ENCODE data around the gene SAPCD1. TPM values are rescaled to one million over a fixed set of nuclear protein-coding genes. Genes with fewer than 3 reads are reported as not detected.

SAPCD1 gene
- total RNA-seq, 1 donor from 2014 or later = 21.3 TPM

DNA sequence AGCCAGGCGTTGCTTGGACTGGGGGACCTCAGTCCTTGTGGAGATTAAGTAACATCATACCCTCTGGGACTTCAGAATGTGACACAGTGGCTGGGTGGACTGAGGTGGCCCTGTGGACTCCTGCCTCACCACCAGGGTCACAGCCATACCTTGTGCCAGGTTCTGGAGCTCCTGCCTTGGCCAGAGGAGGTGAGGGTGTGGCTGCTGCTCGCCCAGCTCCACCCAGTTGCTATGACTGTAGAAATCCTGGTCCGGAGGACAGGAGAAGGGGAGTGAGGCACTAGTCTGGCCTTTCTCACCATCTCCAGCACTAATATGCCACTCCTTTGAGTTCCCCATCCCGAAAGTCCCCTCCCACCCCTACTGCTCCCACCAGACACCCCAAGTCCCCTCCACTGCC is 12.7 kb downstream of the SAPCD1 start:
- TF ChIP-seq, protein P1, sequence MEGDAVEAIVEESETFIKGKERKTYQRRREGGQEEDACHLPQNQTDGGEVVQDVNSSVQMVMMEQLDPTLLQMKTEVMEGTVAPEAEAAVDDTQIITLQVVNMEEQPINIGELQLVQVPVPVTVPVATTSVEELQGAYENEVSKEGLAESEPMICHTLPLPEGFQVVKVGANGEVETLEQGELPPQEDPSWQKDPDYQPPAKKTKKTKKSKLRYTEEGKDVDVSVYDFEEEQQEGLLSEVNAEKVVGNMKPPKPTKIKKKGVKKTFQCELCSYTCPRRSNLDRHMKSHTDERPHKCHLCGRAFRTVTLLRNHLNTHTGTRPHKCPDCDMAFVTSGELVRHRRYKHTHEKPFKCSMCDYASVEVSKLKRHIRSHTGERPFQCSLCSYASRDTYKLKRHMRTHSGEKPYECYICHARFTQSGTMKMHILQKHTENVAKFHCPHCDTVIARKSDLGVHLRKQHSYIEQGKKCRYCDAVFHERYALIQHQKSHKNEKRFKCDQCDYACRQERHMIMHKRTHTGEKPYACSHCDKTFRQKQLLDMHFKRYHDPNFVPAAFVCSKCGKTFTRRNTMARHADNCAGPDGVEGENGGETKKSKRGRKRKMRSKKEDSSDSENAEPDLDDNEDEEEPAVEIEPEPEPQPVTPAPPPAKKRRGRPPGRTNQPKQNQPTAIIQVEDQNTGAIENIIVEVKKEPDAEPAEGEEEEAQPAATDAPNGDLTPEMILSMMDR (conservative IDR thresholded peaks at IDR 0.05) = no peak
- Mint-ChIP-seq H3K36me3 (ENCODE audit: low read depth) (no peaks in the 10 kb centered on the region), H3K27me3 (ENCODE audit: low read depth) (no peaks in the 10 kb centered on the region), H3K9me3 (no peaks in the 10 kb centered on the region), H3K4me1 (no peaks in the 10 kb centered on the region), H3K4me3 (no peak overlapping the region), H3K27ac (ENCODE audit: unreplicated experiment) (peak overlapping the region; percentile 71)
- no peak for DNase-seq (ENCODE audit: low read depth, low spot score)

GRCh38 chr6:31775633-31776484 is 13.4 kb downstream of the SAPCD1 start:
- Mint-ChIP-seq H3K4me3 (no peak overlapping the region), H3K27me3 (ENCODE audit: low read depth) (no peaks in the 10 kb centered on the region), H3K27ac (ENCODE audit: unreplicated experiment) (peak overlapping the region; percentile 71), H3K36me3 (ENCODE audit: low read depth) (no peaks in the 10 kb centered on the region), H3K9me3 (no peaks in the 10 kb centered on the region), H3K4me1 (no peaks in the 10 kb centered on the region)
- TF ChIP-seq, protein P1 (conservative IDR thresholded peaks at IDR 0.05) = no peak
- no peak for DNase-seq (ENCODE audit: low read depth, low spot score)

- no peak for DNase-seq (ENCODE audit: low read depth, low spot score)
- Mint-ChIP-seq H3K4me3 (no peak overlapping the region), H3K9me3 (no peaks in the 10 kb centered on the region), H3K4me1 (no peaks in the 10 kb centered on the region), H3K27me3 (ENCODE audit: low read depth) (no peaks in the 10 kb centered on the region), H3K27ac (ENCODE audit: unreplicated experiment) (no peak overlapping the region), H3K36me3 (ENCODE audit: low read depth) (no peaks in the 10 kb centered on the region)
- TF ChIP-seq, protein P1 (conservative IDR thresholded peaks at IDR 0.05) = no peak
Observed at GRCh38 chr6:31776485-31776988, 14.1 kb downstream of the SAPCD1 start.

DNA sequence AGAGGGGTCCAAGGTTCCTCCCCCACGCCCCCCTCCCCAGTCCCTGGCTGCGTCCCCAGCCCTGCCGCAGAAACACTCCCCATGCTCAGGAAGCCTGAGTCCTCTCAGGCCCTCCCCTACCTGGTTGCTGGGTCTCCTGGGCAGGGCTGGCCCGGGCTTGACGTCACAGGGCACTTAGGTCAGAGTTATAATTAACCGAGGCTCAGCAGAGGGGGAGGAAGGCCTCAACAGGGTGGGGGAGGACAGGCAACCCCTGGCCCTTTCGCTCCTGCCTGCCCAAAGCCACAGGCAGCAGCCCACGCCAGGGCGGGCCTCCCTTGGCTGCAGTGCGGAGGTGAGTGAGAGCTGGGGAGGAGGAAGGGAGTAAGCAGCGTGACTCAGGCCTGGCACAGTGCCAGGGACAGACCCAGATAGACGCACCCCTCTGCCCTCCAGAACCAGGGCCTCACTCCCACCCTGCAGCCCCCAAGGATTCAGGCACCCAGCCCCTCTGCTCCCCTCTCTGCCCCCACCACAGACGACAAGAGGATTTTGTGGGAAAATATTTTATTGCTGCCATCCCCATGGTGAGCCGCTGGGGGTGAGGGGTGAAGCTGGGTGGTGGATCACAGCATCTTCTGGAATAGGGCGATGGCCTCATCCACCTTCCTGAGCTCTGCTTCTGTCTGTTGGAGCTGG is 14.7 kb downstream of the SAPCD1 start, which contains the start of gene VWA7:
VWA7 (minus strand) TSS at position 340 of the 678 bp plus-strand sequence. CDS start 549 bp downstream, outside the sequence.
- no peak within 1 kb of the TSS for H3K4me3 Mint-ChIP-seq
- TF ChIP-seq, protein P1 (conservative IDR thresholded peaks at IDR 0.05) = no peak
- no peak for DNase-seq (ENCODE audit: low read depth, low spot score)
- H3K36me3 Mint-ChIP-seq (ENCODE audit: low read depth) = no peaks in the 10 kb centered on the region
- no peaks in the 10 kb centered on the region for H3K4me1 Mint-ChIP-seq
- H3K27me3 Mint-ChIP-seq (ENCODE audit: low read depth) = no peaks in the 10 kb centered on the region
- no peak within 1 kb of the TSS for H3K27ac Mint-ChIP-seq (ENCODE audit: unreplicated experiment)
- H3K9me3 Mint-ChIP-seq = no peaks in the 10 kb centered on the region

GRCh38 chr6:31777667-31778050 is 15.2 kb downstream of the SAPCD1 start:
- H3K27ac Mint-ChIP-seq (ENCODE audit: unreplicated experiment) = no peak overlapping the region
- H3K4me1 Mint-ChIP-seq = no peaks in the 10 kb centered on the region
- H3K27me3 Mint-ChIP-seq (ENCODE audit: low read depth) = no peaks in the 10 kb centered on the region
- TF ChIP-seq, protein P1 (conservative IDR thresholded peaks at IDR 0.05) = no peak
- H3K36me3 Mint-ChIP-seq (ENCODE audit: low read depth) = no peaks in the 10 kb centered on the region
- DNase-seq (ENCODE audit: low read depth, low spot score) = no peak
- no peak overlapping the region for H3K4me3 Mint-ChIP-seq
- no peaks in the 10 kb centered on the region for H3K9me3 Mint-ChIP-seq
